IPS-20b (cell line): ENCODE results near the gene PDE9A.

ENCODE experiments used
- H3K27ac ChIP-seq: one replicate; pipeline ENCODE4 v1.5.1; 2013; ENCODE audit warnings: low read length
- H3K27me3 ChIP-seq: 2 replicates; pipeline ENCODE4 v1.6.1; 2013; ENCODE audit warnings: mild to moderate bottlenecking, low read length, inconsistent platforms; ENCODE audit not compliant: insufficient read depth
- H3K36me3 ChIP-seq: 2 replicates; pipeline ENCODE4 v1.6.1; 2013; ENCODE audit warnings: low read depth, mild to moderate bottlenecking, inconsistent platforms, low read length, moderate library complexity; ENCODE audit not compliant: insufficient read depth
- H3K4me1 ChIP-seq: 2 replicates; pipeline ENCODE4 v1.6.1; 2013; ENCODE audit warnings: mild to moderate bottlenecking, control low read depth, inconsistent platforms, low read length, moderate library complexity; ENCODE audit not compliant: insufficient read depth
- H3K4me3 ChIP-seq: 2 replicates; pipeline ENCODE4 v1.5.1; 2013; ENCODE audit warnings: mild to moderate bottlenecking, low read length, inconsistent platforms
- H3K9ac ChIP-seq: 2 replicates; pipeline ENCODE4 v1.6.1; 2013; ENCODE audit warnings: low read depth, mild to moderate bottlenecking, inconsistent platforms, low read length, moderate library complexity
- H3K9me3 ChIP-seq: 2 replicates; pipeline ENCODE4 v1.6.1; 2013; ENCODE audit warnings: mild to moderate bottlenecking, low read depth, low read length, inconsistent platforms; ENCODE audit not compliant: insufficient read depth

Gene PDE9A

GRCh38 chr21:42763581-42764442 lies 110.4 kb downstream of the PDE9A start:
- Histone ChIP-seq H3K9me3 (no peaks in the 10 kb centered on the region), H3K4me1 (no peaks in the 10 kb centered on the region), H3K27me3 (no peaks in the 10 kb centered on the region), H3K4me3 (no peak overlapping the region), H3K9ac (no peak overlapping the region), H3K27ac (no peak overlapping the region), H3K36me3 (peaks cover 73% of the 10 kb centered on the region)

GRCh38 chr21:42764443-42764760 lies 111.0 kb downstream of the PDE9A start:
- Histone ChIP-seq H3K27me3 (no peaks in the 10 kb centered on the region), H3K36me3 (peaks cover 79% of the 10 kb centered on the region), H3K9me3 (no peaks in the 10 kb centered on the region), H3K27ac (no peak overlapping the region), H3K9ac (no peak overlapping the region), H3K4me3 (no peak overlapping the region), H3K4me1 (no peaks in the 10 kb centered on the region)

- H3K27ac ChIP-seq = no peak overlapping the region
- H3K4me1 ChIP-seq = no peaks in the 10 kb centered on the region
- H3K9me3 ChIP-seq = no peaks in the 10 kb centered on the region
- no peaks in the 10 kb centered on the region for H3K27me3 ChIP-seq
- no peak overlapping the region for H3K9ac ChIP-seq
- H3K36me3 ChIP-seq = peaks cover 84% of the 10 kb centered on the region
- H3K4me3 ChIP-seq = no peak overlapping the region
Measured at GRCh38 chr21:42764883-42765282, 111.5 kb downstream of the PDE9A start.

GRCh38 chr21:42765656-42766055 lies 112.2 kb downstream of the PDE9A start:
- no peak overlapping the region for H3K9ac ChIP-seq
- H3K36me3 ChIP-seq = peaks cover 91% of the 10 kb centered on the region
- no peaks in the 10 kb centered on the region for H3K9me3 ChIP-seq
- no peak overlapping the region for H3K4me3 ChIP-seq
- no peak overlapping the region for H3K27ac ChIP-seq
- no peaks in the 10 kb centered on the region for H3K4me1 ChIP-seq
- no peaks in the 10 kb centered on the region for H3K27me3 ChIP-seq

GRCh38 chr21:42766739-42767560 lies 113.5 kb downstream of the PDE9A start:
- Histone ChIP-seq H3K9me3 (no peaks in the 10 kb centered on the region), H3K27me3 (no peaks in the 10 kb centered on the region), H3K27ac (no peak overlapping the region), H3K36me3 (peaks cover 94% of the 10 kb centered on the region), H3K9ac (no peak overlapping the region), H3K4me3 (no peak overlapping the region), H3K4me1 (no peaks in the 10 kb centered on the region)

GRCh38 chr21:42767561-42767835 lies 114.1 kb downstream of the PDE9A start:
- Histone ChIP-seq H3K9ac (no peak overlapping the region), H3K27me3 (no peaks in the 10 kb centered on the region), H3K36me3 (peaks cover 94% of the 10 kb centered on the region), H3K4me3 (no peak overlapping the region), H3K27ac (no peak overlapping the region), H3K9me3 (no peaks in the 10 kb centered on the region), H3K4me1 (no peaks in the 10 kb centered on the region)

GRCh38 chr21:42768324-42769121 lies 115.1 kb downstream of the PDE9A start:
- H3K36me3 ChIP-seq = peaks cover 96% of the 10 kb centered on the region

GRCh38 chr21:42769183-42769819 lies 115.9 kb downstream of the PDE9A start:
- H3K9me3 ChIP-seq = no peaks in the 10 kb centered on the region
- H3K27ac ChIP-seq = no peak overlapping the region
- no peaks in the 10 kb centered on the region for H3K4me1 ChIP-seq
- no peak overlapping the region for H3K9ac ChIP-seq
- no peak overlapping the region for H3K4me3 ChIP-seq
- H3K27me3 ChIP-seq = no peaks in the 10 kb centered on the region
- H3K36me3 ChIP-seq = peaks cover 91% of the 10 kb centered on the region

More at GRCh38 chr21:42768324-42769121, 115.1 kb downstream of the PDE9A start:
- no peak overlapping the region for H3K9ac ChIP-seq
- H3K4me1 ChIP-seq = no peaks in the 10 kb centered on the region
- no peak overlapping the region for H3K4me3 ChIP-seq
- H3K9me3 ChIP-seq = no peaks in the 10 kb centered on the region
- no peaks in the 10 kb centered on the region for H3K27me3 ChIP-seq
- no peak overlapping the region for H3K27ac ChIP-seq

- no peaks in the 10 kb centered on the region for H3K27me3 ChIP-seq
- no peak overlapping the region for H3K4me3 ChIP-seq
- no peaks in the 10 kb centered on the region for H3K9me3 ChIP-seq
- peaks cover 87% of the 10 kb centered on the region for H3K36me3 ChIP-seq
- H3K9ac ChIP-seq = no peak overlapping the region
- no peak overlapping the region for H3K27ac ChIP-seq
- H3K4me1 ChIP-seq = no peaks in the 10 kb centered on the region
Measured at GRCh38 chr21:42769820-42770716, 116.6 kb downstream of the PDE9A start.

- Histone ChIP-seq H3K9ac (no peak overlapping the region), H3K4me3 (no peak overlapping the region), H3K27ac (no peak overlapping the region), H3K27me3 (no peaks in the 10 kb centered on the region), H3K36me3 (peaks cover 86% of the 10 kb centered on the region), H3K9me3 (no peaks in the 10 kb centered on the region), H3K4me1 (no peaks in the 10 kb centered on the region)
Measured at GRCh38 chr21:42770717-42771502, 117.5 kb downstream of the PDE9A start.
